H9 (cell line): ENCODE data around the gene CD2AP. TPM values are rescaled to one million over a fixed set of nuclear protein-coding genes. Genes with fewer than 3 reads are reported as not detected.

Experiments
- DNase-seq: peaks from one replicate; pipeline ENCODE4 v3.0.0-alpha.2; 2017
- H2AFZ ChIP-seq: one replicate; pipeline ENCODE4 v1.6.1; 2013; ENCODE audit warnings: mild to moderate bottlenecking, low read length, control low read depth, moderate library complexity
- H2AK5ac ChIP-seq: 2 replicates; pipeline ENCODE4 v1.6.1; 2013; ENCODE audit warnings: low read length, control low read depth, mixed read lengths; ENCODE audit not compliant: insufficient read length
- H2BK120ac ChIP-seq: one replicate; pipeline ENCODE4 v1.6.1; 2013; ENCODE audit warnings: low read depth, mild to moderate bottlenecking, low read length, control low read depth, inconsistent platforms; ENCODE audit not compliant: poor library complexity, severe bottlenecking
- H2BK12ac ChIP-seq: 2 replicates; pipeline ENCODE4 v1.6.1; 2013; ENCODE audit warnings: low read length, control low read depth, mixed read lengths, low read depth; ENCODE audit not compliant: insufficient read length
- H2BK15ac ChIP-seq: 2 replicates; pipeline ENCODE4 v1.6.1; 2013; ENCODE audit warnings: low read depth, low read length, control low read depth
- H2BK20ac ChIP-seq: one replicate; pipeline ENCODE4 v1.6.1; 2013; ENCODE audit warnings: low read depth, mild to moderate bottlenecking, low read length, control low read depth, inconsistent platforms; ENCODE audit not compliant: poor library complexity, severe bottlenecking
- H2BK5ac ChIP-seq: 2 replicates; pipeline ENCODE4 v1.6.1; 2013; ENCODE audit warnings: low read length, control low read depth, mixed read lengths; ENCODE audit not compliant: insufficient read length
- H3K14ac ChIP-seq: 2 replicates; pipeline ENCODE4 v1.6.1; 2013; ENCODE audit warnings: low read length, control low read depth; ENCODE audit not compliant: insufficient read depth
- H3K18ac ChIP-seq: 2 replicates; pipeline ENCODE4 v1.6.1; 2013; ENCODE audit warnings: low read depth, mild to moderate bottlenecking, mixed read lengths, low read length, control low read depth; ENCODE audit not compliant: insufficient read length
- H3K23ac ChIP-seq: 2 replicates; pipeline ENCODE4 v1.6.1; 2013; ENCODE audit warnings: low read length, control low read depth, mixed read lengths, low read depth; ENCODE audit not compliant: insufficient read length
- H3K23me2 ChIP-seq: 2 replicates; pipeline ENCODE4 v1.6.1; 2013; ENCODE audit warnings: low read depth, mild to moderate bottlenecking, mixed read lengths, low read length, control low read depth; ENCODE audit not compliant: insufficient read length, poor library complexity, severe bottlenecking
- H3K27ac ChIP-seq: 2 replicates; pipeline ENCODE4 v1.5.1; 2013; ENCODE audit warnings: low read length, control low read depth, mixed read lengths, low read depth; ENCODE audit not compliant: insufficient read length
- H3K27me3 ChIP-seq: 2 replicates; pipeline ENCODE4 v1.6.1; 2013; ENCODE audit warnings: low read length, control low read depth, inconsistent platforms; ENCODE audit not compliant: insufficient read depth
- H3K4ac ChIP-seq: 2 replicates; pipeline ENCODE4 v1.6.1; 2013; ENCODE audit warnings: low read depth, mild to moderate bottlenecking, control low read depth, inconsistent platforms, low read length, moderate library complexity
- H3K4me1 ChIP-seq: 2 replicates; pipeline ENCODE4 v1.6.1; 2013; ENCODE audit warnings: low read length, control low read depth, inconsistent platforms; ENCODE audit not compliant: insufficient read depth
- H3K4me2 ChIP-seq: 2 replicates; pipeline ENCODE4 v1.6.1; 2013; ENCODE audit warnings: low read length, control low read depth, mixed read lengths; ENCODE audit not compliant: insufficient read length, insufficient read depth
- H3K56ac ChIP-seq: 2 replicates; pipeline ENCODE4 v1.6.1; 2013; ENCODE audit warnings: low read depth, mild to moderate bottlenecking, mixed read lengths, low read length, control low read depth; ENCODE audit not compliant: insufficient read length
- H3K79me1 ChIP-seq: 2 replicates; pipeline ENCODE4 v1.6.1; 2013; ENCODE audit warnings: low read depth, mild to moderate bottlenecking, moderate library complexity, low read length, control low read depth, inconsistent platforms; ENCODE audit not compliant: insufficient read depth, poor library complexity, severe bottlenecking
- H3K79me2 ChIP-seq: 2 replicates; pipeline ENCODE4 v1.6.1; 2013; ENCODE audit warnings: low read length, control low read depth, inconsistent platforms; ENCODE audit not compliant: insufficient read depth
- H3K9ac ChIP-seq: 2 replicates; pipeline ENCODE4 v1.6.1; 2013; ENCODE audit warnings: low read length, control low read depth, mixed read lengths; ENCODE audit not compliant: insufficient read length; ENCODE audit errors: extremely low read depth
- H3K9me3 ChIP-seq: one replicate; pipeline ENCODE4 v1.6.1; 2013; ENCODE audit warnings: low read depth, low read length, inconsistent platforms; ENCODE audit not compliant: control insufficient read depth
- H3T11ph ChIP-seq: one replicate; pipeline ENCODE4 v1.6.1; 2013; ENCODE audit warnings: mild to moderate bottlenecking, low read length, control low read depth, inconsistent platforms
- H4K20me1 ChIP-seq: one replicate; pipeline ENCODE4 v1.6.1; 2013; ENCODE audit not compliant: control insufficient read depth, insufficient read length, insufficient read depth
- H4K5ac ChIP-seq: 2 replicates; pipeline ENCODE4 v1.6.1; 2013; ENCODE audit warnings: low read depth, mild to moderate bottlenecking, mixed read lengths, low read length, control low read depth; ENCODE audit not compliant: insufficient read length
- H4K8ac ChIP-seq: replicated peaks from 2 replicates; pipeline ENCODE4 v1.6.1; 2013; ENCODE audit warnings: low read length, control low read depth, mixed read lengths, low read depth; ENCODE audit not compliant: insufficient read length
- H4K91ac ChIP-seq: 2 replicates; pipeline ENCODE4 v1.6.1; 2013; ENCODE audit warnings: low read depth, mild to moderate bottlenecking, moderate library complexity, mixed read lengths, low read length, control low read depth; ENCODE audit not compliant: insufficient read length
- H3K27ac Mint-ChIP-seq, 3 experiments: 2 replicates in 2 of 3; 3 replicates in 1 of 3; pipeline ENCODE4 v1.8.0; 2020 to 2021; ENCODE audit warnings: mixed read lengths in 3 of 3, mild to moderate bottlenecking in 1 of 3, moderate library complexity in 1 of 3
- H3K27me3 Mint-ChIP-seq: 2 replicates; pipeline ENCODE4 v1.8.0; 2021; ENCODE audit warnings: low read depth, mild to moderate bottlenecking, moderate library complexity, mixed read lengths
- H3K36me3 Mint-ChIP-seq, 3 experiments: 2 replicates in 2 of 3; 3 replicates in 1 of 3; pipeline ENCODE4 v1.8.0; 2020 to 2021; ENCODE audit warnings: low read depth in 3 of 3, mixed read lengths in 3 of 3; ENCODE audit not compliant: insufficient read depth in 1 of 3
- H3K4me1 Mint-ChIP-seq, 2 experiments: 2 replicates each; pipeline ENCODE4 v1.8.0; 2020; ENCODE audit warnings: mixed read lengths in 2 of 2
- H3K4me3 Mint-ChIP-seq, 2 experiments: 2 replicates in 1 of 2; 3 replicates in 1 of 2; pipeline ENCODE4 v1.8.0; 2020 to 2021; ENCODE audit warnings: mild to moderate bottlenecking in 2 of 2, mixed read lengths in 2 of 2, moderate library complexity in 1 of 2
- H3K9me3 Mint-ChIP-seq, 2 experiments: 2 replicates in 1 of 2; 3 replicates in 1 of 2; pipeline ENCODE4 v1.8.0; 2020; ENCODE audit warnings: mild to moderate bottlenecking in 2 of 2, mixed read lengths in 2 of 2, moderate library complexity in 1 of 2
- WGBS: extraction: QIAGEN DNeasy Blood & Tissue Kit; methylation state at CpG from one replicate; pipeline ENCODE4 v1.1.7; 2013; ENCODE audit warnings: missing lambda C conversion rate, low lambda C conversion rate, mixed read lengths; ENCODE audit not compliant: insufficient read length; ENCODE audit errors: extremely low coverage; 5-methylcytosine and 5-hydroxymethylcytosine counted together
- total RNA-seq: library from RNA; stranded (reverse); gene quantifications from 2 replicates; pipeline ENCODE4 v1.2.1, GENCODE V29; 2021
- TF ChIP-seq, protein P1 (sequence below): fragments of 200-600 bp; sonication (generic); conservative IDR thresholded peaks from 3 replicates; pipeline ENCODE4 v1.8.0; 2021; ENCODE audit warnings: antibody characterized with exemption, mild to moderate bottlenecking

The CD2AP gene
- total RNA-seq, 1 experiment from 2014 or later, result 50.1 TPM

DNA sequence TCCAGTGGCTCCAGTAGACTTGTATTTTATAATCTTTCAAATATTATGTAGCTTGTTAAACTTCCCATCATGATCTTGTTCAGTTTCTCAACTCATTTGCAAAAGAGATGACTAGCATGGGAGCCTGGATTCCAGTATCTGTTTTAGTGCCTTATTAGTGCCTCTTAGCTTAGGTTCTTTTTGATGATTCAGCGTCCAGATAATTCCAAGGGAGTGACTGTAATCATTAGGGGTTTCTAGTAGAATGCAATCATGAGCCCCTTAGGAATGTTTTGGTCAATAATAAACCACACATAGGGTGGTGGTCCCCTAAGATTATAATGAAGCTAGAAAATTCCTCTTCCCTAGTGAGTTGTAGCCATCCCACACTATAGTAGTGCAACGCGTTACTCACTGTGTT lies 7.0 kb downstream of the CD2AP start:
- no peaks in the 10 kb centered on the region for H3K27me3 ChIP-seq
- H3K23ac ChIP-seq, result no peak overlapping the region
- peaks cover 0 to 6% (median 1%) of the 10 kb centered on the region in 3 experiments; a peak in 3 of 7 replicates for H3K36me3 Mint-ChIP-seq
- H3K9me3 ChIP-seq, result no peaks in the 10 kb centered on the region
- H3K9ac ChIP-seq, result no peak overlapping the region
- H3K27me3 Mint-ChIP-seq, result no peaks in the 10 kb centered on the region
- H3K18ac ChIP-seq, result no peak overlapping the region
- no peak overlapping the region for H4K5ac ChIP-seq
- H3K79me1 ChIP-seq, result no peaks in the 10 kb centered on the region
- no peak overlapping the region for H3K4me3 Mint-ChIP-seq
- H3K4me1 ChIP-seq, result no peaks in the 10 kb centered on the region; the same call in 1 of the 2 replicates
- no peaks in the 10 kb centered on the region for H3K9me3 Mint-ChIP-seq
- peaks cover 62% of the 10 kb centered on the region; the same call in 1 of the 2 replicates for H3K79me2 ChIP-seq
- no peak overlapping the region for H2BK5ac ChIP-seq
- H3K4me1 Mint-ChIP-seq, result peaks cover 53 to 56% of the 10 kb centered on the region in 2 experiments
- no peak overlapping the region for H2AFZ ChIP-seq
- no peak overlapping the region for H2BK15ac ChIP-seq
- H2BK12ac ChIP-seq, result no peak overlapping the region
- no peak overlapping the region for H3K27ac Mint-ChIP-seq
- H3T11ph ChIP-seq, result no peak overlapping the region
- H3K56ac ChIP-seq, result no peak overlapping the region
- DNase-seq, result no peak
- no peak overlapping the region for H3K27ac ChIP-seq
- no peak overlapping the region for H2AK5ac ChIP-seq
- H3K23me2 ChIP-seq, result no peaks in the 10 kb centered on the region
- H4K20me1 ChIP-seq, result no peaks in the 10 kb centered on the region
- no peak overlapping the region for H2BK20ac ChIP-seq
- no peak overlapping the region for H3K4me2 ChIP-seq
- no peak overlapping the region for H3K4ac ChIP-seq
- TF ChIP-seq, protein P1, sequence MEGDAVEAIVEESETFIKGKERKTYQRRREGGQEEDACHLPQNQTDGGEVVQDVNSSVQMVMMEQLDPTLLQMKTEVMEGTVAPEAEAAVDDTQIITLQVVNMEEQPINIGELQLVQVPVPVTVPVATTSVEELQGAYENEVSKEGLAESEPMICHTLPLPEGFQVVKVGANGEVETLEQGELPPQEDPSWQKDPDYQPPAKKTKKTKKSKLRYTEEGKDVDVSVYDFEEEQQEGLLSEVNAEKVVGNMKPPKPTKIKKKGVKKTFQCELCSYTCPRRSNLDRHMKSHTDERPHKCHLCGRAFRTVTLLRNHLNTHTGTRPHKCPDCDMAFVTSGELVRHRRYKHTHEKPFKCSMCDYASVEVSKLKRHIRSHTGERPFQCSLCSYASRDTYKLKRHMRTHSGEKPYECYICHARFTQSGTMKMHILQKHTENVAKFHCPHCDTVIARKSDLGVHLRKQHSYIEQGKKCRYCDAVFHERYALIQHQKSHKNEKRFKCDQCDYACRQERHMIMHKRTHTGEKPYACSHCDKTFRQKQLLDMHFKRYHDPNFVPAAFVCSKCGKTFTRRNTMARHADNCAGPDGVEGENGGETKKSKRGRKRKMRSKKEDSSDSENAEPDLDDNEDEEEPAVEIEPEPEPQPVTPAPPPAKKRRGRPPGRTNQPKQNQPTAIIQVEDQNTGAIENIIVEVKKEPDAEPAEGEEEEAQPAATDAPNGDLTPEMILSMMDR, result no peak
- H3K14ac ChIP-seq, result no peak overlapping the region
- WGBS, result no CpG with 5 or more reads among the region's 3 CpGs
- H4K8ac ChIP-seq, result no peak overlapping the region
- no peak overlapping the region for H4K91ac ChIP-seq
- no peak overlapping the region for H2BK120ac ChIP-seq
